ENCODE data around the gene MRPS11.

DNA sequence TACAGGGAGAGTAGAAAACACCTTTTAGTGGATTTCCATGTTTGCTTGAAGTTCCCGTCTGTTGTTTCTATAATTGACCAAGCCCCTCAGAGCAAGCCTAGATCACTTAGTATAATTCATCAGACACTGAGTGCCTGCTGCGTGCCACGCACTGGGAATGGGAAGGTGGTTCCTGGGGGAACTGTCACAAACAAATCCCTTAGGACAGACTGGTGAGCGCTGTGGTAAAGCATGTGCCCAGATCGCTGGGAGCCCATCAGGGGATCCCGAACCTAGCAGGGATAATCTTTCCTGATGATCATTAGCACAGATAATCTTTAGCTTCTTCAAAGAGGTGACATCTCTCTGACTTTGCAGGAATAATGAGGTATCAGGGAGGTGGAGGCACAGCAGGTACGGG, 9.6 kb downstream of the MRPS11 start:
- TF ChIP-seq, protein P1, sequence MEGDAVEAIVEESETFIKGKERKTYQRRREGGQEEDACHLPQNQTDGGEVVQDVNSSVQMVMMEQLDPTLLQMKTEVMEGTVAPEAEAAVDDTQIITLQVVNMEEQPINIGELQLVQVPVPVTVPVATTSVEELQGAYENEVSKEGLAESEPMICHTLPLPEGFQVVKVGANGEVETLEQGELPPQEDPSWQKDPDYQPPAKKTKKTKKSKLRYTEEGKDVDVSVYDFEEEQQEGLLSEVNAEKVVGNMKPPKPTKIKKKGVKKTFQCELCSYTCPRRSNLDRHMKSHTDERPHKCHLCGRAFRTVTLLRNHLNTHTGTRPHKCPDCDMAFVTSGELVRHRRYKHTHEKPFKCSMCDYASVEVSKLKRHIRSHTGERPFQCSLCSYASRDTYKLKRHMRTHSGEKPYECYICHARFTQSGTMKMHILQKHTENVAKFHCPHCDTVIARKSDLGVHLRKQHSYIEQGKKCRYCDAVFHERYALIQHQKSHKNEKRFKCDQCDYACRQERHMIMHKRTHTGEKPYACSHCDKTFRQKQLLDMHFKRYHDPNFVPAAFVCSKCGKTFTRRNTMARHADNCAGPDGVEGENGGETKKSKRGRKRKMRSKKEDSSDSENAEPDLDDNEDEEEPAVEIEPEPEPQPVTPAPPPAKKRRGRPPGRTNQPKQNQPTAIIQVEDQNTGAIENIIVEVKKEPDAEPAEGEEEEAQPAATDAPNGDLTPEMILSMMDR (IDR thresholded peaks at IDR 0.05): no peak
- TF ChIP-seq POLR2A (IDR thresholded peaks at IDR 0.05): no peak
